HG03095 (cell line): ENCODE results near the gene BIRC6.
A peak's percentile ranks its signal among the peaks of the same experiment; 100 is the strongest.
"Not testable (repeated sequence)": the region's sequence is repeated elsewhere in the genome, so short reads cannot be mapped to it uniquely, and the experiment has no call there.

Experiments
- ATAC-seq: cut with Tn5 transposase; IDR thresholded peaks from one replicate; pipeline ENCODE4 v1.9.1; 2021; ENCODE audit warnings: moderate library complexity; ENCODE audit not compliant: unreplicated experiment

Gene BIRC6, protein sequence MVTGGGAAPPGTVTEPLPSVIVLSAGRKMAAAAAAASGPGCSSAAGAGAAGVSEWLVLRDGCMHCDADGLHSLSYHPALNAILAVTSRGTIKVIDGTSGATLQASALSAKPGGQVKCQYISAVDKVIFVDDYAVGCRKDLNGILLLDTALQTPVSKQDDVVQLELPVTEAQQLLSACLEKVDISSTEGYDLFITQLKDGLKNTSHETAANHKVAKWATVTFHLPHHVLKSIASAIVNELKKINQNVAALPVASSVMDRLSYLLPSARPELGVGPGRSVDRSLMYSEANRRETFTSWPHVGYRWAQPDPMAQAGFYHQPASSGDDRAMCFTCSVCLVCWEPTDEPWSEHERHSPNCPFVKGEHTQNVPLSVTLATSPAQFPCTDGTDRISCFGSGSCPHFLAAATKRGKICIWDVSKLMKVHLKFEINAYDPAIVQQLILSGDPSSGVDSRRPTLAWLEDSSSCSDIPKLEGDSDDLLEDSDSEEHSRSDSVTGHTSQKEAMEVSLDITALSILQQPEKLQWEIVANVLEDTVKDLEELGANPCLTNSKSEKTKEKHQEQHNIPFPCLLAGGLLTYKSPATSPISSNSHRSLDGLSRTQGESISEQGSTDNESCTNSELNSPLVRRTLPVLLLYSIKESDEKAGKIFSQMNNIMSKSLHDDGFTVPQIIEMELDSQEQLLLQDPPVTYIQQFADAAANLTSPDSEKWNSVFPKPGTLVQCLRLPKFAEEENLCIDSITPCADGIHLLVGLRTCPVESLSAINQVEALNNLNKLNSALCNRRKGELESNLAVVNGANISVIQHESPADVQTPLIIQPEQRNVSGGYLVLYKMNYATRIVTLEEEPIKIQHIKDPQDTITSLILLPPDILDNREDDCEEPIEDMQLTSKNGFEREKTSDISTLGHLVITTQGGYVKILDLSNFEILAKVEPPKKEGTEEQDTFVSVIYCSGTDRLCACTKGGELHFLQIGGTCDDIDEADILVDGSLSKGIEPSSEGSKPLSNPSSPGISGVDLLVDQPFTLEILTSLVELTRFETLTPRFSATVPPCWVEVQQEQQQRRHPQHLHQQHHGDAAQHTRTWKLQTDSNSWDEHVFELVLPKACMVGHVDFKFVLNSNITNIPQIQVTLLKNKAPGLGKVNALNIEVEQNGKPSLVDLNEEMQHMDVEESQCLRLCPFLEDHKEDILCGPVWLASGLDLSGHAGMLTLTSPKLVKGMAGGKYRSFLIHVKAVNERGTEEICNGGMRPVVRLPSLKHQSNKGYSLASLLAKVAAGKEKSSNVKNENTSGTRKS (N-terminal part only)

DNA sequence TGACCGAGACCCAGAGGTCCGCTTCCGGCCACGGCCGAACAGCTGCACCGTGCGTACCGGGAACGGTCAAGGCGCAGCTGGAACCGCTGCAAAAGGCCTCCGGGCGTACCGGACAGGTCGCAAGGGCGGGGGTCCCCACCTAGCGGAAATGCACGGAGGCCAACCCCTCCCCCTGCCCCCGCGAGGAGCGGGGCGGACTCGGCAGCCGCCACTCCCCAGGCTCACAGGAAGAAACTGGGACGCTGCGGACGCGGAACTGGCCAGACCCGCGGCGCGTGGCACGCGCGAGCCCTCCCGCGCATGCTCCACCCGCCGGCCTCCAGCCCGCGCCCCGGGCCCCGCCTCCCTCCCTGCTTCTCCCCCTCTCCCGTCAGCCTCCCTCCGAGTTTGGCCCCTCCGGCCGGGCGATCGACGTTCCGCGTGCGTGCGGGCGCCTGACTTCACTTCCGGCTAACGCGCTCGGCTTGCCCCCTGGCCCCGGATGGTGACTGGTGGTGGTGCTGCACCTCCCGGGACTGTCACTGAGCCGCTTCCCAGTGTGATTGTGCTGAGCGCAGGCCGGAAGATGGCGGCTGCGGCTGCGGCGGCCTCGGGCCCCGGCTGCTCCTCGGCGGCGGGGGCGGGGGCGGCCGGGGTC lies at the start of gene BIRC6:
TSS of gene BIRC6 (plus strand) at position 343 of the 637 bp plus-strand sequence. CDS start at position 482, 139 bp downstream.
- peak; percentile 87 for ATAC-seq

DNA sequence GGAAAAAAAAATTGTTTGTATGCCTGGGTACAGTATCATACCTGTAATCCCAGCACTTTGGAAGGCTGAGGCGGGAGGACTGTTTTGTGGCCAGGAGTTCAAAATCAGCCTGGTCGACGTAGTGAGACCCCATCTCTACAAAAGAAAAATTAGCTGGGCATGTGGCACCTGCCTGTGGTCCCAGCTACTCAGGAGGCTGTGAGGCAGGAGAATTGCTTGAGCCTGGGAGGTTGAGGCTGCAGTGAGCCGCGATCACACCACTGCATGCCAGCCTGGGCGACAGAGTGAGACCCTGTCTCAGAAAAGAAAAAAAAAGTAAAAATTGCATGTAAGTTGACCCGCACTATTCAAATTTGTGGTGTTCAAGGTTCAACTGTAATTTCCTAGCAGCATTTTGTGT lies 46.2 kb upstream of the BIRC6 start:
- ATAC-seq: no peak

DNA sequence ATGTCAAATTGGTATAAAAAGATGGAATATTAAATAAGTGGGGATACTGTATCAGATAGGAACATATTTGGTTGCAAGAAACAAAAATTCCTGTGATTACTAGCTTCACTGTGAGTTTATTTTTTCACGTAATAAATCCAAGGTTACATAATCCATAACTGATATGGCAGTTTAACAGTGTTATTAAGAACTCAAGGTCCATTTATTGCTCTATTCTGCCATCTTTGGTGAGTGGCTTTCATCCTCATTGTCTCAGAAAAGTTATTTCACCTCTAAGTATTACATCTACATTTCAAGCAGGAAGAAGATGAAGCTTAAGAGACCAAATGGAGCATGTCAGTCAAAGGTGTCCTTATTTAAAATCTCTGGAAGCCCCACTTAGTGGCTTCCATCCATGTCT lies 41.9 kb upstream of the BIRC6 start:
- ATAC-seq: no peak

DNA sequence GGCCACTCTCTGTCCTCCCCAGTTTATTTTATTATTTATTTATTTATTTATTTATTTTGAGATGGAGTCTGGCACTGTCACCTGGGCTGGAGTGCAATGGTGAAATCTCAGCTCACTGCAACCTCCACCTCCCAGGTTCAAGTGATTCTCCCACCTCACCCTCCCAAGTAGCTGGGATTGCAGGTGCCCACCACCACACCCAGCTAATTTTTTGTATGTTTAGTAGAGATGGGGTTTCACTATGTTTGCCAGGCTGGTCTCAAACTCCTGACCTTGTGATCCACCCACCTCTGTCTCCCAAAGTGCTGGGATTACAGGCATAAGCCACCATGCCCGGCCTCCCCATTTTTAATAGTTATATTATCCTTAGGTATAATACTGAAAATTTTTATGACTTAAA lies 28.1 kb upstream of the BIRC6 start:
- ATAC-seq: not testable (repeated sequence)

DNA sequence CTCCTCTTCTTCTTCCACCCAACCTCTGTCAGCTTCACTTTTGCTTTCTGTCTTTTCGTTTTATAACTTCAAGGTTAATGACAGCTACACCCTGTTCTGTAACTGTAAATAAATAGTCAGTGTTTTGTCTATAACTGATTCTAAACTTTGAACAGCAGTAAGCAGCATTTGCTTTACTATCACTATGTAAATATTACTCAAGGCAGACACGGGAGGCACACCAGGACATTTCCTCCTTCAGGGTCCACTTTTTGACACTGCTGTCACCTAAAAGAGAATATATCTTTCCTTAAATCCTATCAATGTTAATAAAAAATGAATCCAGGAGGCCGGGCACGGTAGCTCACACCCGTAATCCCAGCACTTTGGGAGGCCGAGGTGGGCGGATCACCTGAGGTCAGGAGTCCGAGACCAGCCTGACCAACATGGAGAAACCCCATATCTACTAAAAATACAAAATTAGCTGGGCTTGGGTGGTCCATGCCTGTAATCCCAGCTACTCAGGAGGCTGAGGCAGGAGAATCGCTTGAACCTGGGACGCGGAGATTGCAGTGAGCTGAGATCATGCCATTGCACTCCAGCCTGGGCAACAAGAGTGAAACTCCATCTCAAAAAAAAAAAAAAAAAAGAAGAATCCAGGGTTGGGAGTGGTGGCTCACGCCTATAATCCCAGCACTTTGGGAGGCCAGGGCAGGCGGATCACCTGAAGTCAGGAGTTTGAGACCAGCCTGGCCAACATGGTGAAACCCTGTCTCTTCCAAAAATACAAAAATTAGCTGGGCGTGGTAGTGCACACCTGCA lies 27.4 kb upstream of the BIRC6 start:
- not testable (repeated sequence) for ATAC-seq

DNA sequence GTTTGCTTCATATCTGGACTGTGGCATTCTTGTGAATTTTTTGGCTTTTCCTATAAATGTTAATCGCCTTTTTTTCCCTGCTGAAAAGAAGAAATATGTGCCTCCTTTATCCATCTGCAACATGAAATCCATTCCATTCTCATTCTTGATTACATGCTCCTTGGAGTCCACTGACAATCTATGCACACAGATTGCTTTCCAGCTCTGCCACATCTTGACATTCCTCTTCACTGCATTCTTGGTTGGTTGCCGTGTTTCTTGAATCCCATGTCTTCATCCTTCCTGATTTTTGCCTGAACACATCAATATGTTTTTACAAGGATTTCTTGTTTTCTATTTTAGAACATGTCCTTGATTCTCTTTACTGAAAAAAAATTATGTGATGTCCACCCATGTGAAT lies 26.7 kb upstream of the BIRC6 start:
- ATAC-seq: no peak

DNA sequence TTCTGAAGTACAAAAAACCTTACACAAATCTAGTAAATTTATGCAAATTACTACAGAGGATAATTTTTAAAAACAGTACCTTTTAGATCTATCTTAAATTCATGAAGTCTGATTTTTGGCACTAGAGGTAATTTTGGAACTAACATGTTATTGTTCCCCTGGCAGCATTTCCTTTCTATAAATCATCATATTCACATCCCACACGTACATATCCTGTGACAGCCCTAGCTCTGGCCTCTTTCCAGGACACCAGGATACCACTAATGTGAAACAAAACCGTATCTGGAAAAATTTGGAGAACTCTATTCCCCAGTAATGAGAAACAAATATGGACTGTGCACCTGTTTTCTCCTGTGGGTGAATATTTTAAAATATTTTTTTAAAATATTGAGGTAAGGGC lies 14.0 kb upstream of the BIRC6 start:
- no peak for ATAC-seq

DNA sequence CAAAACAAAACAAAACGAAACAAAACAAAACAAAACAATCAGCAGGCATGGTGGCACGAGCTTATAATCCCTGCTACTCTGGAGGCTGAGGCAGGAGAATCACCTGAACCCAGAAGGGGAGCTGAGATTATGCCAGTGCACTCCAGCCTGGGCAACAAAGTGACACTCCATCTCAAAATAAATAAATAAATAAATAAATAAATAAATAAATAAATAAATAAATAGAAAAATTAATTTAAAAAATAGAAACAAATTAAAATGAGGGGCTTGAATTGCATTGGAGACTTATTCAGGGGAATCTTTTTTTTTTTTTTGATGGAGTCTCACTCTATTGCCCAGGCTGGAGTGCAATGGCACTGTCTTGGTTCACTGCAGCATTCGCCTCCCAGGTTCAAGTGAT lies 6.0 kb upstream of the BIRC6 start:
- ATAC-seq: not testable (repeated sequence)

DNA sequence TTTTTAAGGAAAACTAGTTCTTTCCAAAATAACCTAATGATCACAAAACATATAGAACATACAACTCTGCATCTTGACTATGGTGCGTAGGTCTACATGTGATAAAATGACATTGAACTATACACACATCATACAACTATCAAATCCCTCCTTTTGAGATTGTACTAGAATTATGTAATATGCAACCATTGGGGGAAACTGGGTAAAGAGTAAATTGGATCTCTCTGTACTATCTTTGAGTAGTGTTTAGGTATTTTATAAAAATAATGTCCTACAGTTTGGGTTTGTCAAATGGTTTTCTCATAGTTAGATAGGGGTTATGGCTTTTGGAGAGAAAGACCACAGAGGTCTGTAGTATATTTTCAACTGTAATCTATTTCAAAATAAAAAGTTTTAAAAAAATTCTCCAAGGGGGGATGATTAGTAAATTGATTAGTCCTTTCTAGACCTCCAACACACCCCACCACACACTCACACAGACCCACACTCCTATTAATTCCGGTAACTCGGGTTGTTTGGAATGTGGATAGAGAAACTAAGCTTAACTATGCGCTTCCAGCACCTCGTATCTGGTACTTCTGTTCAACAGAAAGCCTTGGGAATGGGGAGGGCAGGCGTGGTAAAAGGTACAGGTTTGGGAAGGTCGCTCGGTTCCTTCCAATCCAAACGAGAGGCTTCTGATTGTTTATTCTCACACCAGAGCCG lies 695 bp upstream of the BIRC6 start:
- no peak for ATAC-seq

DNA sequence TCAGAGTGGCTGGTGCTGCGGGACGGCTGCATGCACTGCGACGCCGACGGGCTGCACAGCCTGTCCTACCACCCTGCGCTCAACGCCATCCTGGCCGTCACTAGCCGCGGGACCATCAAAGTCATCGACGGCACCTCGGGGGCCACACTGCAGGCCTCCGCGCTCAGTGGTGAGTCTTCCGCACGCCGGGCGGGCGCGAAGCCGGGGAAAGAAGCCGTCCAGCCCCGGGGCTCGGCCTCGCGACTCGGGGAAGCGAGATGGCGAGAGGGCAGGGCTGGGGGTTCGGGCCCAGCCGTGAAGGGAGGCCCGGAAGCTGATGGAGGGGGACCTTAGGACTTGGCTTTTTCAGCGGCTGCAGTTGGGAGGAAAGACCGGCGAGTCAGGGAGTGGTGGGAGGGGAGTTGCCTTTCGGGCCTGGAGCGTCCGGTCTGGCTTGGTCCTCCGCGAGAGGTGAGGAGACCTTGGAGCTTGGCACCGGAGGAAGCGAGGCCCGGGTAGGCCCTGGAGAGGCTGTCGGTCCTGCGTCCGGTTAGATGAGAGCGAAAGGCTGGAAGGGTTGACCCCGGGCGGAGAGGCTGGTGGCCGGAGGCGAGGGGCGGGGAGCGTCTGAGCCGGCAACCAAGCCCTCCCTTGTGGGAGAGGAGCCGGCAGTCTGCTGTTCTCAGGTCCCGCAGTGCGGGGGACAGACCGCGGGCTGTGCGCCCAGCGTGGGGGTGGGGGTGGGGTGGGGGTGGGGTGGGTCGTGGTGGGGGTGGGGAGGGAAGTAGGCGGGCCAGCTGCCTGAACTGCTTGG lies 691 bp downstream of the BIRC6 start:
- ATAC-seq: peak; percentile 1

DNA sequence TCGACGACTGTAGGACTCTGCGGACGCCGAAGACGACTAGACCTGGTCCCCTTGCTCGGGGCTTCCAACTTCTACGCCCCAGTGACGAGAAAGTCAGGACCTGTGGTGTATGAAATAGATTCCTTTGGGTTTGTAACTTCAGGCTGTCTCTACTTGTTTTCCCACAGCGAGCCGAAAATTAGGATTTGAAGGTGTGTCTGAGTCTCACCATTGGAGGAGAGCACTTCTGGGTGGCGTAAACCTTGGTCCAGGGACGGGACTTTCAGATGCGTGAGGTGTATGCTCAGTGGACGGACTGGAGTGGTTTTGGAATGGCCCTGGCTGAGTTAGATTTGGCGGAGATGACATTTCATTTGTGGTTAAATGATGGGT lies 1.3 kb downstream of the BIRC6 start:
- ATAC-seq: no peak

DNA sequence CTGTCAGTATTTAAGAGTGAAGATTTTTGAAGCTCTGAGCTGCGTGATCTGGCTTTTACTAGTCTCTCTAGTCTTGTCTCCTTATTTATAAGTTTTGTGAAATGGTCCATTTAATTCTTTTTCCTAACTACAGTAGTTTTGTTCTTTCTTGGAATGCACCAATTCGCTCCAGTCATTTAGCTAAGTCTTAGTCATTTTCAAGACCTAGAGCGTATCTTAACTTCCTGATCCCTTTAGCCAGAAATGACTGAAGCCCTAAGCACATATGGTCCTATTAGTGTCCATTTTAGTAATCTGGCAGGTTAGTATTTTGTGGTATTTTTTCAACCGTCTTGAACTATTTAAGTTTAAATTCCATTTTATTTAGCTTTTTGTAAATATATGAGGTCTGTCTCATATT lies 3.6 kb downstream of the BIRC6 start:
- no peak for ATAC-seq

DNA sequence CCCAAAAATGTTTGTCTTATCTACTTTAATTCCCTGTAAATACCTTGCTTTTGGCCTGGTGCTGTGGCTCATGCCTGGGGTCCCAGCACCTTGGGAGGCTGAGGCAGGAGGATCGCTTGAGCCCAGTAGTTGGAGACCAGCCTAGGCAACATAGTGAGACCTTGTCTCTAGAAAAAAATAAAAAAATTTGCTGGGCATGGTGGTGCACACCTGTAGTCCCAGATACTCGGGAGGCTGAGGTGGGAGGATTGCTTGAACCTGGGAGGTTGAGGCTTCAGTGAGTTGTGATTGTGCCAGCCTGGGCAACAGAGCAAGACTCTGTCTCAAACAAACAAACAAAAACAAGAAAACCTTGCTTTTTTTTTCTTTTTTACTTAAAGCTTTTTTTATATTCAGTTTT lies 6.2 kb downstream of the BIRC6 start:
- not testable (repeated sequence) for ATAC-seq

DNA sequence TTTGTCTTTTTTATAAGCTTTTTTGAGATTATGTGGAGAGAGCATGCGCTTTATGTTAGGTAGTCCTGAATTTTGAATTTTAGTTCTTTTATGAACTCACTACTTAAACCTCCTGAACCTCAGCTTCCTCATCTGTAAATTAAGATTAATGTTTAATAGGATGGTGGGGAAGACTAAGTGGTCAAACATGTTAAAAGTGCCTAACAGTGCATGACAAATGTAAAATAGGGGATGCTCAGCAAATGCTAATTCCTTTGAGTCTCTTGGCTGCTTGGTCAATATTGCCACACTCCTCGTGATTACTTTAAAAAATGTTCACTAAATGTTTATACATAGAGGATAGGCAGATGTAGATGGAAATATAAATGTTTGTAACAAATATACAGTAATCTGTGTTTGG lies 6.8 kb downstream of the BIRC6 start:
- peak; percentile 46 for ATAC-seq

DNA sequence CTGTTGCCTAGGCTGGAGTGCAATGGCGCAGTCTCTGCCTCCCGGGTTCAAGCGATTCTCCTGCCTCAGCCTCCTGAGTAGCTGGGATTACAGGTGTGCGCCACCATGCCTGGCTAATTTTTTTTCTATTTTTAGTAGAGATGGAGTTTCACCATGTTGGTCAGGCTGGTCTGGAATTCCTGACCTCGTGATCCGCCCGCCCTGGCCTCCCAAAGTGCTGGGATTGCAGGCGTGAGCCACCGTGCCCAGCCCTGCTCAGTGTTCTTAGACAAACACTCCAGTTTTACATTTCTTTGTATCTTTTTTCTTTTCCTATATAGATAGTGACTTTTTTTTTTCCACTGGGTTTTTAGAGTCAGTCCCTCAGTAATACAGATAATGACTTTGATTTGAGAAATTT lies 7.5 kb downstream of the BIRC6 start:
- ATAC-seq: not testable (repeated sequence)

DNA sequence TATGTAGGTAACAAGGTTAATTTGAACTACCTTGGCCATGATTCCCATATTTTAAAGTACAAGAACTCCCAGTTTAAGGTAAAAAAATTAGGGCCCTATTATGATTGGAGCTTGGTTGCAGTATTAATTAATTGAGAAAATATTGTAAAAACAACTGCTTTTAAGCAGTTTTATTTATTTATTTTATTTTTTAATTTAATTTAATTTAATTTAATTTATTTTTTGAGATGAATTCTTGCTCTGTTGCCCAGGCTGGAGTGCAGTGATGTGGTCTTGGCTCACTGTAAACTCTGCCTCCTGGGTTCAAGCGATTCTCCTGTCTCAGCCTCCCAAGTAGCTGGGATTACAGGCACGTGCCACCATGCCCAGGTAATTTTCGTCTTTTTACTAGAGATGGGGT lies 8.9 kb downstream of the BIRC6 start:
- ATAC-seq: not testable (repeated sequence)

DNA sequence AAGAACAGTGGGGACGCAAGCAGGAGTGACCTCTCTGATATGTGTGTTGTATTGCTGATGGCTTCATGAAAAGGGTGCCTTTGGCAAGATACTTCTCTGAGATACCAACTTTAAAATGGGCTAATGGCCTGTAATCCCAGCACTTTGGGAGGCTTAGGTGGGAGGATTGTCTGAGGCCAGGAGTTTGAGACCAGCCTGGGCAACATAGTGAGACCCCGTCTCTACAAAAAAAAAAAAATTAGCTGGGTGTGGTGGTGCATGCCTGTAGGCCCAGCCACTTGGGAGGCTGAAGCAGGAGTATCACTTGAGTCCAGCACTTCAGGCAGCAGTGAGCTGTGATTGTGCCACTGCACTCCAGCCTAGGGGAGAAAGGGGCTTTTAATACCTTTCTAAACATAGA lies 9.8 kb downstream of the BIRC6 start:
- no peak for ATAC-seq

DNA sequence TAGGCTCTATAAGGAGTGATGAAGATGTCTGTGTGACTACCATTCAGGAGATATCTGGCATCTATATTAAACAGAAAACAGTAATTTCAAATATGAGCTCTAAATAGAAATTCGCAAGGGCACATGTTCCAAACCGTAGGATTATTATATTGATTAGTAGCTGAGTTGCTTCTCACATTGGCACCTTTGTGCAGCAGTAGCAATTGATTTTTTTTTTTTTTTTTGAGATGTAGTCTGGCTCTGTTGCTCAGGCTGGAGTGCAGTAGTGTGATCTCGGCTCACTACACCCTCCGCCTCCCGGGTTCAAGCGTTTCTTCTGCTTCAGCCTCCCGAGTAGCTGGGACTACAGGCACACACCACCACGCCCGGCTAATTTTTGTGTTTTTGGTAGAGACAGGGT lies 12.4 kb downstream of the BIRC6 start:
- ATAC-seq: no peak
